Activated CD8-positive, alpha-beta memory T cell treated with anti-CD3 and anti-CD28 coated beads, Interleukin-2, amount 10 ng/mL, durations not matched to agents 7 days and 5 days (primary cell): Measurements from ENCODE around the gene PAIP2. TPM values are rescaled to one million over a fixed set of nuclear protein-coding genes. Genes with fewer than 3 reads are reported as not detected.
A peak's percentile ranks its signal among the peaks of the same experiment; 100 is the strongest.
"Not testable (repeated sequence)": the region's sequence is repeated elsewhere in the genome, so short reads cannot be mapped to it uniquely, and the experiment has no call there.

Source experiments
- ATAC-seq: fragments of 150-1000 bp; cut with Tn5 transposase; one replicate; pipeline ENCODE4 v1.10.0; 2021; ENCODE audit warnings: moderate library complexity
- CTCF ChIA-PET: fragments of 350-600 bp; sonication (Branson Sonifier 250); formaldehyde crosslinking; loops from one replicate; lab custom pipeline; 2021; ENCODE audit warnings: antibody characterized with exemption; lab: Charles Lee
- DNase-seq: peaks from one replicate; pipeline ENCODE4 v3.0.0-alpha.2; 2020
- H3K27ac Mint-ChIP-seq: one replicate; pipeline ENCODE4 v1.8.0; 2021; ENCODE audit warnings: mild to moderate bottlenecking, mixed read lengths
- H3K27me3 Mint-ChIP-seq: one replicate; pipeline ENCODE4 v1.8.0; 2021; ENCODE audit warnings: mixed read lengths
- H3K36me3 Mint-ChIP-seq: one replicate; pipeline ENCODE4 v1.8.0; 2021; ENCODE audit warnings: mild to moderate bottlenecking, mixed read lengths
- H3K4me1 Mint-ChIP-seq: one replicate; pipeline ENCODE4 v1.8.0; 2021; ENCODE audit warnings: mixed read lengths
- H3K4me3 Mint-ChIP-seq: one replicate; pipeline ENCODE4 v1.8.0; 2021; ENCODE audit warnings: mild to moderate bottlenecking, moderate library complexity, mixed read lengths
- H3K9me3 Mint-ChIP-seq: one replicate; pipeline ENCODE4 v1.8.0; 2022; ENCODE audit warnings: low read depth, mixed read lengths
- total RNA-seq, 2 experiments: library from RNA; stranded (reverse); gene quantifications; one replicate each; pipeline ENCODE4 v1.2.3, GENCODE V29; 2021

The PAIP2 gene
- total RNA-seq, 2 experiments from 2014 or later, result 83.4 to 112 TPM

DNA sequence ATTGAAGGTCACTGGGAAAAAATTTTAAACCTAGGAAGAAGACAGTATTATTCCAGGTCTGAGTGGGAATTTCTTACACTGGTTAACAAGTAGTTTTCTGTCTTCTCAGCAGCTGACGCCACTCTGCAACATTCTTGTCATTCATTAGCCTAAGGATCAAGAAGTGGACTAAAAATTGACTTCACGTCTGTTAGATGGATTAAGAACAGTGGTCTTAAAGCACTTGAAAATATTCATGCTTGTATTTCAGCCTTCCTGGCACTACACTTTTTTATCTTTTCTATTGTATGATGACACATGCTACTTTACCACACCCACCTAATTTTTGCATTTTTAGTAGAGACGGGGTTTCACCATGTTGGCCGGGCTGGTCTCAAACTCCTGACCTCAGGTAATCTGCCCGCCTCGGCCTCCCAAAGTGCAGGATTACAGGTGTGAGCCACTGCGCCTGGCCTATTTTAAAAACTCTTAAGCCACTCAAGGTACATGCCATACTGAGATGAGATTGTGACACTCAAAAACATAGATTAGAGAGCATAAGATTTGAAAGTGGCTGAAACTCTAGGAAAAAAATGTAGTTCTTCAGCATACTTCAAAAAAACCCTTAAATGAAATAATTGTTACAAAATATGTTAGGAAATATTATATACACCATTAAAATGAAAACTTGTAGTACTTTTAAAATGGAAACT lies 39.7 kb upstream of the PAIP2 start:
- Mint-ChIP-seq H3K9me3 (no peaks in the 10 kb centered on the region), H3K27ac (peak overlapping the region; percentile 67), H3K36me3 (peaks cover 13% of the 10 kb centered on the region), H3K4me3 (no peak overlapping the region), H3K4me1 (peaks cover 86% of the 10 kb centered on the region), H3K27me3 (no peaks in the 10 kb centered on the region)
- no peak for ATAC-seq
- no peak for DNase-seq
- CTCF ChIA-PET, result no interaction called here

DNA sequence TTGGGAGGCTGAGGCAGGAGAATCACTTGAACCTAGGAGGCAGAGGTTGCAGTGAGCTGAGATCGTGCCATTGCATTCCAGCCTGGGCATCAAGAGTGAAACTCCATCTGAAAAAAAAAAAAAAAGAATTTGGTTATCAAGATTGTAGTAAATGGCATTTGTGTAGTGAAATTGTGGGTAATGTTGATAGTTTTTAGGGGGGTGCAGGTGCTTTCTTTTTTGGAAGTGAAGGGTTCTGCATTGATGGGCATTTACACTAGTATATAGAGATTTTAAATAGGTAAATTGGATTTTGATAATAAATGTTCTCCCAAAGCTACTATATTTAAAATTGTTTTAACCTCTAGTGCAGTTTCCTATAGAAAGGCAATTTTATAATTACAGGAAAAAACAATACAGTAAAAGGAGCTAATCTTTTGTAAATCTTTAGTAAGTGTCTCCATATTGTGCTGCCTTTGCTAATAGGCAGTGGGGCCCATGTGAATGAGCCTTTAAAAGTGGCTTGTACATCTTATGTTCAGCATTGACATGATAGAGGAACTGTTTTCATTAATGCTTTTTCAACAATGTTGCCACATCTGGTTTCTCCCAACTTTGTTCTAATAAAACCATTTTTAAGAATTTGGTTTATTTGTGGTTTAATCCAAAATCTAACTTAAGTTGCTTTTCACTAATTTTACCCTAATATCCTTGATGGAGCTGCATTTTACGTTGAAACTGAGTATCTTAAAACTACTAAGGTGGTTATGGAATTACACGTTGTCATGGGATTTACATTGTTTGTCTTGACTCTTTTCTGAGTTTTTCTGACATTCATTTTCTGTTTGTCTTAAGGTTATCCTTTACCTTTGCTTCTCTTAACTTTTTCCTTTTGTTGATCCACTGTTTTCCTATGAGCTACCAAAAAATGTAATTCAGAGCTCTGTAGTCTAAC lies 37.0 kb upstream of the PAIP2 start:
- H3K36me3 Mint-ChIP-seq, result peaks cover 22% of the 10 kb centered on the region
- ATAC-seq (no peak), DNase-seq (no peak)
- H3K27ac Mint-ChIP-seq, result peak overlapping the region; percentile 58
- H3K9me3 Mint-ChIP-seq, result no peaks in the 10 kb centered on the region
- peaks cover 80% of the 10 kb centered on the region for H3K4me1 Mint-ChIP-seq
- no peak overlapping the region for H3K4me3 Mint-ChIP-seq
- no peaks in the 10 kb centered on the region for H3K27me3 Mint-ChIP-seq
- CTCF ChIA-PET, result interaction anchor here (0.8 to 4.7 kb wide), 10 partner anchors 8 to 729 kb away, joined by 3 to 28 read pairs (median 4); partner anchors contain the start of genes HSPA9, MATR3 and PAIP2

DNA sequence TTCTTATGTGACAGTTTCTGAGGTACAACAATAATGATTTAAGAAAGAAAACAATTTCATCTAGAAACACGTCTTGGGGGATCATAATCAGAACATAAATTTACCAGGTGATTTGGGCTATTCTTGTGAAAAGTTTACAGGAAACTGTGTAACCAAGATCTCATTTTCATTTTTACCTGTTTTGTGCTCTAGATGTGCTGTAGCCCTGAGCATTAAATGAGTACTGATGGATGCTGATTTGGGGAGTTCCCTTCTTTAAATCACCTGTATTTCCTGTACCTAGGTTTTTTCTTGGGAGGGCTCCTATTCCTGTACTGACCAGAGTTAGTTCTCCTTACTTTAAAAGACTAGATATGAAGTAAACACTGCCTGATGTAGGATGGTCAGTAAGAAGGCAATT lies 35.5 kb upstream of the PAIP2 start:
- Mint-ChIP-seq H3K4me1 (peaks cover 76% of the 10 kb centered on the region), H3K9me3 (no peaks in the 10 kb centered on the region), H3K27me3 (no peaks in the 10 kb centered on the region), H3K27ac (peak overlapping the region; percentile 58), H3K36me3 (peaks cover 24% of the 10 kb centered on the region), H3K4me3 (no peak overlapping the region)
- CTCF ChIA-PET, result interaction anchor here (2.1 to 4.7 kb wide), 3 partner anchors 11 to 36 kb away, joined by 6 to 28 read pairs (median 7); partner anchors contain the start of genes MATR3 and PAIP2
- DNase-seq (no peak), ATAC-seq (peak; percentile 29)

DNA sequence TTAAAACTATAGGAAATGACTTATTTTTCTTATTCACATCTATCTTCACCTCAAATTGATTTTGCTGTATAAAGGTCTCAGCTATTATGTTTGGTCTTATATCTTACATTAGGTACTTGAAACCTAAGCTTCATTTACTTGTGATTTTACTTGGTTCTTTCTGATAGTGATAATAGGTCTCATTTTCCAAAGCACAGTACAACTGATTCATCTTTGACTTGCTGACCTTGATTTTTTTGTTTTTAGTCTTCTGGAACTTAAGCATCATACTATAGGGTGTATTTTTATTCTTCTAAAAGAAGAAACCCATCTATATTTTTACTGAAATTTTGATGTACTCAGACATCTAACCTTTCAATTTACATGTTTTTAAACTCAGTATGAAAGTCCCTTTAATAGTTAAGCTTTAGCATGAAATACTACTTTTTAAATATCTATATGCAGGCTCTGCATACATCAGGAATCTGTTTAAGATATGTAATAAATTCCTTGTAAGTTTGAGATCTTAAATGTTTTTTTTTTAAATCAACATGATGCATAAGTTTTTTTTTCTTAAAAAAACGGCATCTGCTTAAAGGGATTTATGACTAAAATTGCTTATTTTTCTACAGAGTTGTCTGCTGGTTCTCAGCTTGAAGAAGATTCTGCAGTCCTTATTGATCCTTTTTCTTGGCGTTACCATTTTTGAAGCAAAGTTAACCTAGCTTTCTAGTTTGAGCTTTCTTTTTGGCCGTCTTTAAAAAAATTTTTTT lies 34.9 kb upstream of the PAIP2 start:
- peaks cover 74% of the 10 kb centered on the region for H3K4me1 Mint-ChIP-seq
- H3K36me3 Mint-ChIP-seq, result peaks cover 21% of the 10 kb centered on the region
- DNase-seq (no peak), ATAC-seq (no peak)
- H3K9me3 Mint-ChIP-seq, result no peaks in the 10 kb centered on the region
- CTCF ChIA-PET, result interaction anchor here (4.7 kb wide), 1 partner anchor 11 kb away, joined by 28 read pairs; the partner anchor contains the start of gene MATR3
- H3K27ac Mint-ChIP-seq, result peak overlapping the region; percentile 58
- no peaks in the 10 kb centered on the region for H3K27me3 Mint-ChIP-seq
- H3K4me3 Mint-ChIP-seq, result no peak overlapping the region

DNA sequence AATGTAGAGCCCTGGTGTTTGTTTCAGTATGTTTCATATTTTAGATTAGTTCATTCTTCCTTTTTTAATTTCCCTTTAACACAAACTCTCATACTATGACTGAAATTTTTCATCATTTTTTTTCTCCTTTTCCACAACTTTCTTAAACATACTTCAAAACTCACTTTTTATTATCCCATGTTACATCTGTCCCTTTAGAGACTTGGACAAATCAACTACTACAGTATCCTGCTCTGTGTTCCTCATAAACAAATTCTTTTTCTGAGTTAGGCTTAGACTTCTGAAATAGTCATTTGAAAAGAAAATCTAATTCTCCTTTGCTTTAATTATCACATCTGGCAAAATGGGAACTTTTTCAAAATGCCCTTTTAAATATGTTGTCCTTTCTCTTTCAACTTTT lies 32.9 kb upstream of the PAIP2 start:
- CTCF ChIA-PET, result interaction anchor here (0.6 kb wide), 1 partner anchor 858 kb away, joined by 3 read pairs; no protein-coding TSS in a partner anchor
- Mint-ChIP-seq H3K27ac (peak overlapping the region; percentile 43), H3K9me3 (no peaks in the 10 kb centered on the region), H3K4me1 (peaks cover 64% of the 10 kb centered on the region), H3K4me3 (no peak overlapping the region), H3K27me3 (no peaks in the 10 kb centered on the region), H3K36me3 (peaks cover 18% of the 10 kb centered on the region)
- DNase-seq, result no peak
- ATAC-seq, result no peak

DNA sequence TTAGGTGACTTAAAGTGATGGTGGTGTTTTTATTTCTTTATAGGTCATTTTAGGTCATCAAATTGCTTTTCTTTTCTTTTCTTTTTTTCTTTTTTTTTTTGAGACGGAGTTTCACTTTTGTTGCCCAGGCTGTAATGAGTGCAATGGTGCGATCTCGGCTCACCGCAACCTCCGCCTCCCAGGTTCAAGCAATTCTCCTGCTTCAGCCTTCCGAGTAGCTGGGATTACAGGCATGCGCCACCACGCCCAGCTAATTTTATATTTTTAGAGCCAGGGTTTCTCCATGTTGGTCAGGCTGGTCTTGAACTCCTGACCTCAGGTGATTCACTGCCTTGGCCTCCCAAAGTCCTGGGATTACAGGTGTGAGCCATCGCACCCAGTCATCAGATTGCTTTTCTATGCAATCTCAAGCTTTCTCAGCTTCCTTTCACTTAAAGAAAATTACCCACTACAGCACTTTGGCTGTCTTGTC lies 30.9 kb upstream of the PAIP2 start:
- CTCF ChIA-PET, result interaction anchor here (1.0 kb wide), 1 partner anchor 31 kb away, joined by 4 read pairs; the partner anchor contains the start of gene PAIP2
- not testable (repeated sequence) for H3K9me3 Mint-ChIP-seq, DNase-seq, H3K27me3 Mint-ChIP-seq
- peak; percentile 17 for ATAC-seq
- Mint-ChIP-seq H3K4me1 (peaks cover 61% of the 10 kb centered on the region), H3K4me3 (peak overlapping the region; percentile 25), H3K27ac (peak overlapping the region; percentile 74), H3K36me3 (peaks cover 23% of the 10 kb centered on the region)

DNA sequence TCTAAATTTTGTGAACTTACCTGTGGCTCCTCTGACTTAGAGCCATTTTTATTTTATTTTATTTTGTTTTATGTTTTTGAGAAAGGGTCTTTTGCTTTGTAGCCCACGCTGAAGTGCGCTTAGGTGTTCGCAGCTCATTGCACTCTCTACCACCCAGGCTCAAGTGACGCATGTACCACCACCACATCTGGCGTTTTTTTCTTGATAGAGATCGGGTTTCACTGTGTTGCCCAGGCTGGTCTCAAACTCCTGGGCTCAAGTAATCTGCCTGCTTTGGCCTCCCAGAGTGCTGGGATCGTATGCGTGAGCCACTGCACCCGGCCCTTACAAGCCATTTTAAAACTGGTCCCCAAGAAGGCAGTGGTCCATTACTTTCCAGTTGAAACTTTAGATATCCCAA lies 29.6 kb upstream of the PAIP2 start:
- CTCF ChIA-PET, result interaction anchor here (0.6 to 1.4 kb wide), 4 partner anchors 8 to 80 kb away, joined by 3 to 4 read pairs (median 3); no protein-coding TSS in a partner anchor
- DNase-seq, result no peak
- H3K27ac Mint-ChIP-seq, result no peak overlapping the region
- H3K36me3 Mint-ChIP-seq, result peaks cover 32% of the 10 kb centered on the region
- H3K9me3 Mint-ChIP-seq, result no peaks in the 10 kb centered on the region
- ATAC-seq, result no peak
- H3K4me1 Mint-ChIP-seq, result peaks cover 51% of the 10 kb centered on the region
- H3K27me3 Mint-ChIP-seq, result no peaks in the 10 kb centered on the region
- H3K4me3 Mint-ChIP-seq, result no peak overlapping the region

DNA sequence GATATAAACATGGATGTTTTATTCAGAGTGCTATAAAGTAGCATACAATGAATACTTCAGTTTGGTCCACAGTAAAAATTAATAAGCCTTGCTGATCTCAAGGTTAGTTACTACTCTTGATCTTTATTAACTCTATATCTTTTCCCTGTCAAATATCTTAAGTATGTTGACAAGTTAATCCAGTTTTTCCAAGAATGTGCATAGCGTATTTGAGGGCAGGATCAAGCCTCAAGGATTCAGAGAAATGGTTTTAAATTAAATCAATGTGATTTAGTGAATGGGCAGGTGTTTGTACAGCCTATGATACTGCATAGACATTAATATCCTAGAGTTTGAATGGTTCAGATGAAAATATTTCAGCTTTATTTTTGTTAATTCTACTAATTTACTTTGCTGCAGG lies 27.4 kb upstream of the PAIP2 start:
- Mint-ChIP-seq H3K4me3 (no peak overlapping the region), H3K36me3 (peaks cover 27% of the 10 kb centered on the region), H3K4me1 (peaks cover 32% of the 10 kb centered on the region), H3K27ac (no peak overlapping the region), H3K9me3 (no peaks in the 10 kb centered on the region), H3K27me3 (no peaks in the 10 kb centered on the region)
- ATAC-seq, result no peak
- CTCF ChIA-PET, result interaction anchor here (0.9 kb wide), 1 partner anchor 39 kb away, joined by 3 read pairs; no protein-coding TSS in a partner anchor
- DNase-seq, result no peak

DNA sequence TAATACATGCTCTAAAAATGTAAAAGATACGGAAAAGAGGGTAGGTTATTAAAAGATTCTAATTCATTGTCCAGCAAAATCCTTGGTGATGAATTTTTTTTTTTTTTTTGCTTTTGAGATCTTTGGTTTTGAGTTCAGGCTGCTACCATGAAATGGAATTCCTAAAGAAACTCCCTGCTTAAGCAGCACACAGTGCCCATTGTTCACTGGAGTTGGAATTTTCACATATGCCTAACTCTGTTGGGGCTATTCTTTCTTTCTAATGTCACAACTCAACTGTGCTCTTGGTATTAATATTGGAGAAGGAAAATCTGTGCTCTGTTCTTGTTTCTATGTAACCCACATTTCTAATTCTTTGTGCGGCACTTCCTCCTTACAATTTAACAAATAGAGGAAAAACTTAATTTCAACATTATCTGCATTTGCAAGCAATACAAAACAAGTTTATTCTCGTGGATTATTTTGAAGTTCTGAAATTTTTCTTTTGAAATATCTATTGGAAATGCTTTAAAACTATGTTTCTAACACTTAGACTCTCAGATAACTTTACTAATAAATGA lies 26.5 kb upstream of the PAIP2 start:
- no peak overlapping the region for H3K27ac Mint-ChIP-seq
- CTCF ChIA-PET, result no interaction called here
- no peaks in the 10 kb centered on the region for H3K9me3 Mint-ChIP-seq

DNA sequence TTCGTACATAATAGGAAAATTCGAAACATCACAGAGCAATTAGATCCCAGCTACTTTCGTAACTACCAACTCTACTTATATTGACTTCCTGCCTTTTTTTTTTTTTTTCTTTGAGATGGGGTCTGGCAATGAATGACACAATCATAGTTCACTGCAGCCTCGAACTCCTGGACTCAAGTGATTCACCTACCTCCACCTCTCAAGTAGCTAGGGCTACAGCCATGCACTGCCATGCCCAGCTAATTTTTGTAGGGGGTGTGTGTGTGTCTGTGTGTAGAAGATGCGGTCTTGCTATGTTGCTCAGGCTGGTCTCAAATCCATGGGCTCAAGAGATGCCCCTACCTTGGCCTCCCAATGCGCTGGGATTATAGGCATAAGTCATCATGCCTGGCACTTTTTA lies 5.8 kb upstream of the PAIP2 start:
- no peak overlapping the region for H3K27ac Mint-ChIP-seq
- H3K27me3 Mint-ChIP-seq, result no peaks in the 10 kb centered on the region
- DNase-seq (no peak), ATAC-seq (no peak)
- H3K36me3 Mint-ChIP-seq, result peaks cover 20% of the 10 kb centered on the region
- peaks cover 14% of the 10 kb centered on the region for H3K4me1 Mint-ChIP-seq
- CTCF ChIA-PET, result interaction anchor here (0.7 to 1.9 kb wide), 3 partner anchors 13 to 31 kb away, joined by 3 to 6 read pairs (median 3); no protein-coding TSS in a partner anchor
- no peaks in the 10 kb centered on the region for H3K9me3 Mint-ChIP-seq
- H3K4me3 Mint-ChIP-seq, result no peak overlapping the region

More for the DNA sequence above, 26.5 kb upstream of the PAIP2 start:
- H3K4me1 Mint-ChIP-seq, result peaks cover 28% of the 10 kb centered on the region
- DNase-seq (no peak), ATAC-seq (no peak)
- H3K4me3 Mint-ChIP-seq, result no peak overlapping the region
- peaks cover 29% of the 10 kb centered on the region for H3K36me3 Mint-ChIP-seq
- H3K27me3 Mint-ChIP-seq, result no peaks in the 10 kb centered on the region

DNA sequence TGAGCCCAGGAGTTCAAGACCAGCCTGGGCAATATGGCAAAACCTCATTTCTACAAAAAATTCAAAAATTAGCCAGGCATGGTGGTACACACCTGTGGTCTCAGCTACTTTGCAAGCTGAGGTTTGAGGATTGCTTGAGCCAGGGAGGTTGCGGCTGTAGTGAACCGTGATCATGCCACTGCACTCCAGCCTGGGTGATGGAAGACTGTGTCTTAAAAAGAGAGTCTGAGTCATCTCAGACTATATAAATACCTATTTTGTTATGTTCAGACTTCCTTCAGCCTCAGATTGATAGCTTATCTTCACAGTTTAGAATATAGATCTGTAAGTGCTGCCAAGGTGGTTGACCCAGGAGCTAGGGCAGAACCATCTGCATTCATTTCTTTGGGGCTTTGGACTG lies 1.6 kb upstream of the PAIP2 start:
- H3K27ac Mint-ChIP-seq, result no peak overlapping the region
- CTCF ChIA-PET, result interaction anchor here (1.2 to 3.5 kb wide), 7 partner anchors 8 to 52 kb away, joined by 3 to 31 read pairs (median 7); no protein-coding TSS in a partner anchor
- ATAC-seq (no peak), DNase-seq (peak; percentile 32)
- peaks cover 16% of the 10 kb centered on the region for H3K36me3 Mint-ChIP-seq
- H3K9me3 Mint-ChIP-seq, result no peaks in the 10 kb centered on the region
- H3K4me1 Mint-ChIP-seq, result peaks cover 39% of the 10 kb centered on the region
- H3K27me3 Mint-ChIP-seq, result no peaks in the 10 kb centered on the region
- no peak overlapping the region for H3K4me3 Mint-ChIP-seq

DNA sequence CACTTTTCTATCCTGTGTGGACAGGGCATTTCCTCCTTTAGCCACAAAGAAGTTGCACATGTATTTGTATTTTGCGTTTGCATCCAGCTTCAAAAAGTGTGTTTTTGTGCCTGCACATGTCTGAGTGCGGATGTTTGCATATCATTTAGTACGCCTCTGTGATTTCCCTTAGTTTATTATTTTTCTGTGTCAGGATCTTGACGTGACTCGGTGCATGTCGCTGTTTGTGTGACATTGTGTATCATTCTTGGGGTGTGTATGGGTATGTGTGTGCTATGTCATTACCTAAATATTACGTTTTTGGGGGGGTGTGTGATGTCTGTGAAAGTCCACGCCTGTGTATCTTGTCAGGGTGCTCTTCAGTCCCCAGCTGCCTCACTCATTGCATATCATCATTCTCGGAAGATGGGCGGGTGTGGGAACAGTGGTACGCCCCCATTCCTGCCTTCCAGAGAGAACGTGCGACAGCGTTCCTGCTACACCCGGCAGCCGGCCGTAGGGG lies 416 bp upstream of the PAIP2 start:
- no peak for DNase-seq
- ATAC-seq, result no peak
- Mint-ChIP-seq H3K27ac (peak overlapping the region; percentile 99), H3K27me3 (no peaks in the 10 kb centered on the region), H3K4me3 (peak overlapping the region; percentile 100), H3K9me3 (no peaks in the 10 kb centered on the region), H3K36me3 (peaks cover 20% of the 10 kb centered on the region), H3K4me1 (peaks cover 42% of the 10 kb centered on the region)
- CTCF ChIA-PET, result interaction anchor here (0.7 to 3.5 kb wide), 26 partner anchors 9 to 552 kb away, joined by 3 to 31 read pairs (median 5); partner anchors contain the start of genes MATR3, SLC23A1 and SPATA24
